SIG-M5 treated with dmso at 0.1 percent for 504 hours (cell line): Measurements from ENCODE around the gene VWA2.

Experiments used
- DNase-seq: peaks from one replicate; lab custom pipeline; 2025; ENCODE audit not compliant: unreplicated experiment; lab: John Stamatoyannopoulos, UW

Gene VWA2

GRCh38 chr10:114293075-114293474 is 54.0 kb downstream of the VWA2 start:
- DNase-seq = no peak

GRCh38 chr10:114294549-114294948 is 55.5 kb downstream of the VWA2 start:
- DNase-seq = no peak

GRCh38 chr10:114295393-114295792 is 56.3 kb downstream of the VWA2 start:
- DNase-seq = no peak

GRCh38 chr10:114297136-114297705 is 58.2 kb downstream of the VWA2 start:
- no peak for DNase-seq

GRCh38 chr10:114300036-114300645 is 61.1 kb downstream of the VWA2 start:
- DNase-seq = no peak

- DNase-seq = peak; percentile 0
Observed at GRCh38 chr10:114301177-114301576, 62.1 kb downstream of the VWA2 start.

- no peak for DNase-seq
Observed at GRCh38 chr10:114301951-114302710, 63.1 kb downstream of the VWA2 start.

- DNase-seq = no peak
Observed at GRCh38 chr10:114303556-114303955, 64.5 kb downstream of the VWA2 start.

GRCh38 chr10:114304017-114304570 is 65.0 kb downstream of the VWA2 start:
- DNase-seq = peak; percentile 56

GRCh38 chr10:114304571-114305421 is 65.7 kb downstream of the VWA2 start:
- peak; percentile 42 for DNase-seq

- DNase-seq = no peak
Observed at GRCh38 chr10:114305521-114305925, 66.5 kb downstream of the VWA2 start.

GRCh38 chr10:114306116-114306973 is 67.3 kb downstream of the VWA2 start:
- DNase-seq = peak; percentile 12

GRCh38 chr10:114307731-114308130 is 68.7 kb downstream of the VWA2 start:
- DNase-seq = no peak

- DNase-seq = no peak
Observed at GRCh38 chr10:114308531-114309363, 69.7 kb downstream of the VWA2 start.

GRCh38 chr10:114309364-114309651 is 70.3 kb downstream of the VWA2 start:
- DNase-seq = no peak

- no peak for DNase-seq
Observed at GRCh38 chr10:114310346-114310745, 71.3 kb downstream of the VWA2 start.

GRCh38 chr10:114311023-114311422 is 72.0 kb downstream of the VWA2 start:
- DNase-seq = no peak

- no peak for DNase-seq
Observed at GRCh38 chr10:114311496-114312209, 72.6 kb downstream of the VWA2 start.

- DNase-seq = no peak
Observed at GRCh38 chr10:114313139-114313538, 74.1 kb downstream of the VWA2 start.
